ENCODE measurements around the gene CDK5RAP3. TPM values are rescaled to one million over a fixed set of nuclear protein-coding genes. Genes with fewer than 3 reads are reported as not detected.
"Not testable (repeated sequence)": the region's sequence is repeated elsewhere in the genome, so short reads cannot be mapped to it uniquely, and the experiment has no call there.

Gene CDK5RAP3
- total RNA-seq, 1 donor from 2014 or later, result 344 TPM

DNA sequence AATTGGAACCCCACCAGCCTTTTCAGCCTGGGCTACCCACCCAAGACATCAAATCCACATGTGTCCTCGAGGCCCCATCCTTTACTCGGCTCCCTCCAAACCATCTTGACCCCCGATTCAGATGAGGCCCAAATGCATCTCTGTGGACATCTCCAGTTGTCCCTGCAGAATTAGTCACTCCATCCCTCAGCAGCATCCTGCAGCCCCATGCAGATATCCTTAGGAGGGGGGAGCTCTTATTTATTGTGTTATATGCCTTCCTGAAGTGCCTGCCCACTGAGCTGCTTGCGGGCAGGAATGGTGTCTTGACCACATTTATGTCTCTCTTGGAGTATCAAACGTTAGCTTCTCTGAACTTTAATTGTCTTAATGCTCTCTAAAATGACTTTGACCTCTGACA lies 15.6 kb downstream of the CDK5RAP3 start:
- Mint-ChIP-seq H3K4me1 (ENCODE audit: low read depth) (peaks cover 76% of the 10 kb centered on the region), H3K4me3 (ENCODE audit: low read depth) (no peak overlapping the region), H3K9me3 (ENCODE audit: low read depth) (no peaks in the 10 kb centered on the region), H3K36me3 (ENCODE audit: insufficient read depth) (peaks cover 5% of the 10 kb centered on the region), H3K27ac (no peak overlapping the region), H3K27me3 (no peaks in the 10 kb centered on the region)
- no peak for DNase-seq (ENCODE audit: low spot score, unreplicated experiment)
- TF ChIP-seq, protein P1, sequence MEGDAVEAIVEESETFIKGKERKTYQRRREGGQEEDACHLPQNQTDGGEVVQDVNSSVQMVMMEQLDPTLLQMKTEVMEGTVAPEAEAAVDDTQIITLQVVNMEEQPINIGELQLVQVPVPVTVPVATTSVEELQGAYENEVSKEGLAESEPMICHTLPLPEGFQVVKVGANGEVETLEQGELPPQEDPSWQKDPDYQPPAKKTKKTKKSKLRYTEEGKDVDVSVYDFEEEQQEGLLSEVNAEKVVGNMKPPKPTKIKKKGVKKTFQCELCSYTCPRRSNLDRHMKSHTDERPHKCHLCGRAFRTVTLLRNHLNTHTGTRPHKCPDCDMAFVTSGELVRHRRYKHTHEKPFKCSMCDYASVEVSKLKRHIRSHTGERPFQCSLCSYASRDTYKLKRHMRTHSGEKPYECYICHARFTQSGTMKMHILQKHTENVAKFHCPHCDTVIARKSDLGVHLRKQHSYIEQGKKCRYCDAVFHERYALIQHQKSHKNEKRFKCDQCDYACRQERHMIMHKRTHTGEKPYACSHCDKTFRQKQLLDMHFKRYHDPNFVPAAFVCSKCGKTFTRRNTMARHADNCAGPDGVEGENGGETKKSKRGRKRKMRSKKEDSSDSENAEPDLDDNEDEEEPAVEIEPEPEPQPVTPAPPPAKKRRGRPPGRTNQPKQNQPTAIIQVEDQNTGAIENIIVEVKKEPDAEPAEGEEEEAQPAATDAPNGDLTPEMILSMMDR (IDR thresholded peaks at IDR 0.05; ENCODE audit: unreplicated experiment), result no peak

DNA sequence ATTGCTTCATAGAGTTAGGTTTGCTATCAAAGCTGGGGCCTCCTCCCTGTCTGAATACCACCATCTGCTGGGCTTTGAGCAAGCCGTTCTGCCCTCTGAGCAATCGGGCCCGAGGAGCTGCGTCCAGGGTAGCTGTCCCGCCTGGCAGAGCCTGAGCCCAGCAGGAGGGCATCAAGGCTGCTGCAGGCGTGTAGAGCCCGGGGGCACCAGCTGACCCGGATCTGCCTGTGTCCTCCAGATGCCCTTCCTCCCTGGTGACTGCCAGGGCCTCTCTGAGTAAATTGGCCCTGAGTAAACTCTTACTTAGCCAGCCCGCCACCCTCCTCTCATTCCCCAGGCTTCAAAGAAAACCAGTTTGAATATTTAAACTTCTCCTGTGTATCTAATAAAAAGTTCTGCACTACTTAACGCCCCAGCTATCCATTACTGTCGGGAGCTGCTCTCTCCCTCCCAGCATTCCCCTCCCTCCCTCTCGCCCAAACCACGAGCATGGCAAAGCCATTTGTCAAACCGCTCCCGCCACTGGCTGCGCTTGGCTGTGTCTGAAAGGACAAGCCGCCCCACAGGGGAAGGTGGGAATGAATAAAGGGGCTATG lies 16.4 kb downstream of the CDK5RAP3 start:
- Mint-ChIP-seq H3K27ac (peak overlapping the region; percentile 86), H3K36me3 (ENCODE audit: insufficient read depth) (peaks cover 4% of the 10 kb centered on the region), H3K27me3 (no peaks in the 10 kb centered on the region), H3K9me3 (ENCODE audit: low read depth) (no peaks in the 10 kb centered on the region), H3K4me1 (ENCODE audit: low read depth) (peaks cover 77% of the 10 kb centered on the region), H3K4me3 (ENCODE audit: low read depth) (no peak overlapping the region)
- DNase-seq (ENCODE audit: low spot score, unreplicated experiment), result no peak
- TF ChIP-seq, protein P1 (IDR thresholded peaks at IDR 0.05; ENCODE audit: unreplicated experiment), result no peak

DNA sequence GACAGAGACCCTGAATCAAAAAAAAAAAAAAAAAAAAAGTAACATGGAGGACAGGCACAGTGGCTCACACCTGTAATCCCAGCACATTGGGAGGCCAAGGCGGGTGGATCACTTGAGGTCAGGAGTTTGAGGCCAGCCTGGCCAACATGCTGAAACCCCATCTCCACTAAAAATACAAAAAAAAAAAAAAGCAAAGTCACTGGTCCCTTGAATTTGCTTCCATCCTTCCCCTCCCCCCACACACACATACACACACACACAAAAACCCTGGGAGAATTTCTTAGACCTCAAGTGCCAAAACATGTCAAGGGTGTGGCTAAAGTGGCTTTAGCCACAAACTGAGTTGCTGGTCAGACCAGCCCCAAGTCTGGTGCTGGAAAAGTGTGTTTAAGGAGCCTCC lies 17.5 kb downstream of the CDK5RAP3 start:
- peaks cover 74% of the 10 kb centered on the region for H3K4me1 Mint-ChIP-seq (ENCODE audit: low read depth)
- H3K27ac Mint-ChIP-seq; H3K4me3 Mint-ChIP-seq (ENCODE audit: low read depth); H3K9me3 Mint-ChIP-seq (ENCODE audit: low read depth); DNase-seq (ENCODE audit: low spot score, unreplicated experiment); H3K36me3 Mint-ChIP-seq (ENCODE audit: insufficient read depth); H3K27me3 Mint-ChIP-seq: not testable (repeated sequence)

DNA sequence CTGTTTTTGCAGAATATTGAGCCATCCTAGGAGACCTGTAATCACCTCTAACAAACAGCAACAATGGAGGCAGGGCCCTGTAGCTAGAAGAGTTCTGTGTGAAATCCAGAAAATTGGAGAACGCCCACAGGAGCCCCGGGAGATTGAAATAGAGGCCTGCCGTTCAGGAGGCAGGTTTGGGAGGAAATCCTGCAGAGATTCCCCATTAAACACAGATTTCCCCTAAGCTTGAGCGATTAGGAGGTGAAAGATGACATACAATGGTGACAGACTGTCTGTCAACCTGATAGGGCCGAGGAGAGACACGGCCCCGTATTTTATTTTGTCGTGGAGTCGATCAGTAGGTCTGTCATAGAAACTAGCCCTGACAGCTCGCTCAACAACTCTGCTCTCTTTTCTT lies 18.2 kb downstream of the CDK5RAP3 start:
- peaks cover 4% of the 10 kb centered on the region for H3K36me3 Mint-ChIP-seq (ENCODE audit: insufficient read depth)
- H3K4me3 Mint-ChIP-seq (ENCODE audit: low read depth), result no peak overlapping the region
- peaks cover 71% of the 10 kb centered on the region for H3K4me1 Mint-ChIP-seq (ENCODE audit: low read depth)
- H3K27ac Mint-ChIP-seq, result peak overlapping the region; percentile 64
- TF ChIP-seq, protein P1 (IDR thresholded peaks at IDR 0.05; ENCODE audit: unreplicated experiment), result no peak
- H3K9me3 Mint-ChIP-seq (ENCODE audit: low read depth), result no peaks in the 10 kb centered on the region
- DNase-seq (ENCODE audit: low spot score, unreplicated experiment), result no peak
- no peaks in the 10 kb centered on the region for H3K27me3 Mint-ChIP-seq

DNA sequence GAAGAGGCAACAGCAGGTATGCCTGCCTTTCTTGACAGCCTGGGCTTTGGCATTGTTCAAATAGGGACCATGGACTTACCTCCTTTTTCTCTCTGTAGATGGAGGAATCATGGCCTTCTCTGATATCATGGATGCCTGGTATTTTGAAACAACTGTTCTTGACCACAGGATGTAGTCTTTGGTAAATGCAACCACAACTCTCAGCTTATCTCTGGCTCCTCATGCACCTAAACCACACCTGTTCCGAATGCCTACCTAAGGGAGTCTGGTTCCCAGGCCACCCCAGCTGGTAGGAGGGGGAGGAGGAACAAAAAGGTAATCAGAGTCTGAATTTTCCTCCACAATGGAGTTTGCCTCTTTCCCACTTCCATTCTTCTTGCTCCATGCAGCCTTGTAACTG lies 18.8 kb downstream of the CDK5RAP3 start:
- no peaks in the 10 kb centered on the region for H3K27me3 Mint-ChIP-seq
- H3K36me3 Mint-ChIP-seq (ENCODE audit: insufficient read depth), result peaks cover 4% of the 10 kb centered on the region
- H3K4me3 Mint-ChIP-seq (ENCODE audit: low read depth), result no peak overlapping the region
- H3K4me1 Mint-ChIP-seq (ENCODE audit: low read depth), result peaks cover 75% of the 10 kb centered on the region
- H3K9me3 Mint-ChIP-seq (ENCODE audit: low read depth), result no peaks in the 10 kb centered on the region
- TF ChIP-seq, protein P1 (IDR thresholded peaks at IDR 0.05; ENCODE audit: unreplicated experiment), result no peak
- peak overlapping the region; percentile 64 for H3K27ac Mint-ChIP-seq
- no peak for DNase-seq (ENCODE audit: low spot score, unreplicated experiment)
